Measurements from ENCODE around the gene KCND3.

DNA sequence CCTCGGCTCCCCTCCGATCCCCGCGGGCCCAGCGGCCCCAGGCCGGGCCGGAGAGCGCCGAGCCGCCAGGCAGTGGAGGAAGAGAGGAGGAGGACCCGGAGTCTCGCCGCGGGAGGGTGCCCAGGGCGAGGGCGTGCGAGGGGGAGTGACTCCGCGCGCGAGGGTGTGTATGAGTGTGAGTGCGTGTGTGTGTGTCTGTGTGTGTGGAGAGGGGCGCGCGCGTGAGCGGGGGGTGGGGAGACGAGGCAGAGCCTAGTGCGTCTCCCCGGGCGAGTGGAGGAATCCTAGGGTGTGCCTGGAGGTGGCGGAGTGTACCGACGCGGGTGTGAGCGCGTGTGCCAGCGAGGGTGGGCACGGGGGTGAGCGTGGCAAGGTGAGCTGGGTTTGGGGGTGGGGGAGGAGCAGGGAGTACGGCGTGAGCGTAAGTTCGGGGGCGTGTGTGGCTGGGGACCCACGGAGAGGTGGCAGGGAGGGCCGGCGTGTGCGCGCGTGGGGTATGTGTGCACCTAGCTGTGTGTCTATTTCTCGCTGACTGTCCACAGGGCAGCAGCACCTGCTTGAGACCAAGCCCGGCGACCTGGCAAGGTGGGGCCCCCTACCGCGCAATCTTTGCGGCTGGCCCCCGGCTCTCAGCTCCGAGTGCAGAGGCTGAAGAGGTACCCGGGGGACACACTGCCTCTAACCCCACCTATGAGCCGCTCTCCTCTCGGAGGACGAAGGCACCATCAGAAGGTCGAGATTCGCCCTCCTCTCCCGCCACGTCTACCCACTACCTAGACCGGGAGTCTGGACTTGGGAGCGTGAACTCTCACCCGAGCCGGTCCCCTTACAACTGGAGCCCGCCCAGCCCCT is 784 bp upstream of the KCND3 start:
- TF ChIP-seq, protein P1, sequence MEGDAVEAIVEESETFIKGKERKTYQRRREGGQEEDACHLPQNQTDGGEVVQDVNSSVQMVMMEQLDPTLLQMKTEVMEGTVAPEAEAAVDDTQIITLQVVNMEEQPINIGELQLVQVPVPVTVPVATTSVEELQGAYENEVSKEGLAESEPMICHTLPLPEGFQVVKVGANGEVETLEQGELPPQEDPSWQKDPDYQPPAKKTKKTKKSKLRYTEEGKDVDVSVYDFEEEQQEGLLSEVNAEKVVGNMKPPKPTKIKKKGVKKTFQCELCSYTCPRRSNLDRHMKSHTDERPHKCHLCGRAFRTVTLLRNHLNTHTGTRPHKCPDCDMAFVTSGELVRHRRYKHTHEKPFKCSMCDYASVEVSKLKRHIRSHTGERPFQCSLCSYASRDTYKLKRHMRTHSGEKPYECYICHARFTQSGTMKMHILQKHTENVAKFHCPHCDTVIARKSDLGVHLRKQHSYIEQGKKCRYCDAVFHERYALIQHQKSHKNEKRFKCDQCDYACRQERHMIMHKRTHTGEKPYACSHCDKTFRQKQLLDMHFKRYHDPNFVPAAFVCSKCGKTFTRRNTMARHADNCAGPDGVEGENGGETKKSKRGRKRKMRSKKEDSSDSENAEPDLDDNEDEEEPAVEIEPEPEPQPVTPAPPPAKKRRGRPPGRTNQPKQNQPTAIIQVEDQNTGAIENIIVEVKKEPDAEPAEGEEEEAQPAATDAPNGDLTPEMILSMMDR (IDR thresholded peaks at IDR 0.05; ENCODE audit: insufficient read depth, low read depth, low read length) = no peak
- peak; percentile 46 for TF ChIP-seq EZH2 (IDR thresholded peaks at IDR 0.05; ENCODE audit: insufficient read depth, low read length)

Measured in astrocyte (in vitro differentiated cells and primary cell).